OCI-LY7 (cell line): Measurements from ENCODE around the gene METTL21C.

Source experiments
- EZH2phosphoT487 ChIP-seq: fragments of 200-600 bp; sonication (generic); IDR thresholded peaks from 2 replicates; pipeline ENCODE4 v1.6.1; 2018; ENCODE audit warnings: low read depth, borderline replicate concordance, mild to moderate bottlenecking, mixed run types, antibody characterized with exemption, low read length, moderate library complexity, mixed read lengths
- TF ChIP-seq, protein P1 (sequence below): fragments of 200-600 bp; sonication (generic); conservative IDR thresholded peaks from 2 replicates; pipeline ENCODE4 v1.5.1; 2014; ENCODE audit warnings: mild to moderate bottlenecking, antibody characterized with exemption, low read length, moderate library complexity, mixed read lengths

DNA sequence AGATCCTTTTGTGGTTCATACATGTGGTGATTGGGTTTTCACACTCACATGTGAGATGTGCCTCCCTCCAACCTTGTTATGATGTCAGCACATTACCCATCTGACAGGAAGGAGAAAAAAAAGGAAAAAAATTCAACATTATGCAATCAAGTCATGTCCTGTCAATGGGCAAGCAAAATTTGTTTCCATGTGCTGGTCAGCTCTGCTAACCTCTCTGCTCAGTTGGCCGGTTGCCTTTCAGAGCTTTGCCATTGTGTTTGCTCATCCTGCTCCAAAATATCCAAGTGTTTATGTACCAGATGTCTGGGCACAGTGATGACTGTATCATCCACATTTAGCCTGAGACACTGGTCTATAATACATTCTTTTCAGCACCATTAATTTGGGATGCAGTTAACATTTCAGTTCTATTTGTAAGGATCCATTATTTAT is 27.0 kb upstream of the METTL21C start:
- TF ChIP-seq, protein P1, sequence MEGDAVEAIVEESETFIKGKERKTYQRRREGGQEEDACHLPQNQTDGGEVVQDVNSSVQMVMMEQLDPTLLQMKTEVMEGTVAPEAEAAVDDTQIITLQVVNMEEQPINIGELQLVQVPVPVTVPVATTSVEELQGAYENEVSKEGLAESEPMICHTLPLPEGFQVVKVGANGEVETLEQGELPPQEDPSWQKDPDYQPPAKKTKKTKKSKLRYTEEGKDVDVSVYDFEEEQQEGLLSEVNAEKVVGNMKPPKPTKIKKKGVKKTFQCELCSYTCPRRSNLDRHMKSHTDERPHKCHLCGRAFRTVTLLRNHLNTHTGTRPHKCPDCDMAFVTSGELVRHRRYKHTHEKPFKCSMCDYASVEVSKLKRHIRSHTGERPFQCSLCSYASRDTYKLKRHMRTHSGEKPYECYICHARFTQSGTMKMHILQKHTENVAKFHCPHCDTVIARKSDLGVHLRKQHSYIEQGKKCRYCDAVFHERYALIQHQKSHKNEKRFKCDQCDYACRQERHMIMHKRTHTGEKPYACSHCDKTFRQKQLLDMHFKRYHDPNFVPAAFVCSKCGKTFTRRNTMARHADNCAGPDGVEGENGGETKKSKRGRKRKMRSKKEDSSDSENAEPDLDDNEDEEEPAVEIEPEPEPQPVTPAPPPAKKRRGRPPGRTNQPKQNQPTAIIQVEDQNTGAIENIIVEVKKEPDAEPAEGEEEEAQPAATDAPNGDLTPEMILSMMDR, result no peak
- no peak for TF ChIP-seq EZH2phosphoT487
